Measurements from ENCODE around the gene DENND11.
"Not testable (repeated sequence)": the region's sequence is repeated elsewhere in the genome, so short reads cannot be mapped to it uniquely, and the experiment has no call there.

Gene DENND11

GRCh38 chr7:141689072-141689825 is 12.7 kb downstream of the DENND11 start:
- not testable (repeated sequence) for H4K91ac ChIP-seq (ENCODE audit: low read depth, low read length); H3K27ac ChIP-seq (ENCODE audit: low read depth, low read length); H3K9me3 ChIP-seq (ENCODE audit: insufficient read depth, low read depth, low read length); H3K14ac ChIP-seq (ENCODE audit: low read length); H3K4me2 ChIP-seq (ENCODE audit: low read length); H3K4me1 ChIP-seq (ENCODE audit: control insufficient read depth in 1 of 2, insufficient read depth in 2 of 2, low read length in 2 of 2); H4K8ac ChIP-seq (ENCODE audit: low read depth, low read length); H2BK5ac ChIP-seq (ENCODE audit: low read depth, low read length, poor library complexity); H3K79me2 ChIP-seq (ENCODE audit: control insufficient read depth, insufficient read depth, low read length, poor library complexity); H2BK120ac ChIP-seq (ENCODE audit: insufficient read depth, low read length, poor library complexity); H2AK5ac ChIP-seq (ENCODE audit: low read length); H4K12ac ChIP-seq (ENCODE audit: low read depth, low read length); H3K18ac ChIP-seq (ENCODE audit: low read length); H3K4me3 ChIP-seq (ENCODE audit: low read depth, low read length); H3K4ac ChIP-seq (ENCODE audit: low read depth, low read length); H3K9ac ChIP-seq (ENCODE audit: low read length); H3K79me1 ChIP-seq (ENCODE audit: low read length); DNase-seq; H2AFZ ChIP-seq (ENCODE audit: insufficient read depth, low read length, poor library complexity); H3K23ac ChIP-seq (ENCODE audit: low read length); H2BK12ac ChIP-seq (ENCODE audit: low read length); H3K27me3 ChIP-seq (ENCODE audit: insufficient read depth, low read length)
- no CpG with 5 or more reads among the region's 3 CpGs for WGBS (ENCODE audit: extremely low coverage, insufficient coverage, insufficient read length)
- peaks cover 3 to 11% of the 10 kb centered on the region in 2 experiments for H3K36me3 ChIP-seq (ENCODE audit: control insufficient read depth in 1 of 2, insufficient read depth in 2 of 2, low read length in 2 of 2)

GRCh38 chr7:141688043-141688442 is 13.9 kb downstream of the DENND11 start:
- no peaks in the 10 kb centered on the region for H3K79me1 ChIP-seq (ENCODE audit: low read length)
- no peak overlapping the region for H2AK5ac ChIP-seq (ENCODE audit: low read length)
- no peaks in the 10 kb centered on the region for H3K9me3 ChIP-seq (ENCODE audit: insufficient read depth, low read depth, low read length)
- no peak overlapping the region for H2BK120ac ChIP-seq (ENCODE audit: insufficient read depth, low read length, poor library complexity)
- H2AFZ ChIP-seq (ENCODE audit: insufficient read depth, low read length, poor library complexity), result no peak overlapping the region
- H2BK12ac ChIP-seq (ENCODE audit: low read length), result no peak overlapping the region
- no peak overlapping the region for H3K27ac ChIP-seq (ENCODE audit: low read depth, low read length)
- H4K8ac ChIP-seq (ENCODE audit: low read depth, low read length), result no peak overlapping the region
- no CpG with 5 or more reads among the region's 5 CpGs for WGBS (ENCODE audit: extremely low coverage, insufficient coverage, insufficient read length)
- no peak overlapping the region for H3K18ac ChIP-seq (ENCODE audit: low read length)
- no peak overlapping the region for H3K23ac ChIP-seq (ENCODE audit: low read length)
- no peak overlapping the region for H3K4me2 ChIP-seq (ENCODE audit: low read length)
- H4K91ac ChIP-seq (ENCODE audit: low read depth, low read length), result no peak overlapping the region
- H2BK5ac ChIP-seq (ENCODE audit: low read depth, low read length, poor library complexity), result no peak overlapping the region
- DNase-seq, result no peak
- no peak overlapping the region for H3K14ac ChIP-seq (ENCODE audit: low read length)
- H3K4me3 ChIP-seq (ENCODE audit: low read depth, low read length), result no peak overlapping the region
- H3K36me3 ChIP-seq (ENCODE audit: control insufficient read depth in 1 of 2, insufficient read depth in 2 of 2, low read length in 2 of 2), result peaks cover 5 to 11% of the 10 kb centered on the region in 2 experiments
- no peak overlapping the region for H3K9ac ChIP-seq (ENCODE audit: low read length)
- no peak overlapping the region for H4K12ac ChIP-seq (ENCODE audit: low read depth, low read length)
- H3K79me2 ChIP-seq (ENCODE audit: control insufficient read depth, insufficient read depth, low read length, poor library complexity), result no peaks in the 10 kb centered on the region
- no peak overlapping the region for H3K4ac ChIP-seq (ENCODE audit: low read depth, low read length)
- H3K4me1 ChIP-seq (ENCODE audit: control insufficient read depth in 1 of 2, insufficient read depth in 2 of 2, low read length in 2 of 2), result no peaks in the 10 kb centered on the region
- no peaks in the 10 kb centered on the region for H3K27me3 ChIP-seq (ENCODE audit: insufficient read depth, low read length)

GRCh38 chr7:141686670-141687069 is 15.3 kb downstream of the DENND11 start:
- no peak overlapping the region for H3K14ac ChIP-seq (ENCODE audit: low read length)
- H3K79me2 ChIP-seq (ENCODE audit: control insufficient read depth, insufficient read depth, low read length, poor library complexity), result no peaks in the 10 kb centered on the region
- H3K9me3 ChIP-seq (ENCODE audit: insufficient read depth, low read depth, low read length), result no peaks in the 10 kb centered on the region
- H3K4me3 ChIP-seq (ENCODE audit: low read depth, low read length), result no peak overlapping the region
- no peak overlapping the region for H3K18ac ChIP-seq (ENCODE audit: low read length)
- no peak overlapping the region for H3K23ac ChIP-seq (ENCODE audit: low read length)
- no CpG with 5 or more reads among the region's 6 CpGs for WGBS (ENCODE audit: extremely low coverage, insufficient coverage, insufficient read length)
- H3K4ac ChIP-seq (ENCODE audit: low read depth, low read length), result no peak overlapping the region
- no peak overlapping the region for H4K8ac ChIP-seq (ENCODE audit: low read depth, low read length)
- H3K4me2 ChIP-seq (ENCODE audit: low read length), result no peak overlapping the region
- DNase-seq, result peak; percentile 17 to 63
- H2AFZ ChIP-seq (ENCODE audit: insufficient read depth, low read length, poor library complexity), result no peak overlapping the region
- H3K4me1 ChIP-seq (ENCODE audit: control insufficient read depth in 1 of 2, insufficient read depth in 2 of 2, low read length in 2 of 2), result no peaks in the 10 kb centered on the region
- no peak overlapping the region for H2AK5ac ChIP-seq (ENCODE audit: low read length)
- no peak overlapping the region for H2BK120ac ChIP-seq (ENCODE audit: insufficient read depth, low read length, poor library complexity)
- no peaks in the 10 kb centered on the region for H3K27me3 ChIP-seq (ENCODE audit: insufficient read depth, low read length)
- no peak overlapping the region for H4K12ac ChIP-seq (ENCODE audit: low read depth, low read length)
- H3K36me3 ChIP-seq (ENCODE audit: control insufficient read depth in 1 of 2, insufficient read depth in 2 of 2, low read length in 2 of 2), result peaks cover 5 to 14% of the 10 kb centered on the region in 2 experiments
- H4K91ac ChIP-seq (ENCODE audit: low read depth, low read length), result no peak overlapping the region
- no peaks in the 10 kb centered on the region for H3K79me1 ChIP-seq (ENCODE audit: low read length)
- H3K9ac ChIP-seq (ENCODE audit: low read length), result no peak overlapping the region
- no peak overlapping the region for H2BK12ac ChIP-seq (ENCODE audit: low read length)
- no peak overlapping the region for H2BK5ac ChIP-seq (ENCODE audit: low read depth, low read length, poor library complexity)
- no peak overlapping the region for H3K27ac ChIP-seq (ENCODE audit: low read depth, low read length)

- Histone ChIP-seq H3K79me2 (ENCODE audit: control insufficient read depth, insufficient read depth, low read length, poor library complexity) (no peaks in the 10 kb centered on the region), H4K8ac (ENCODE audit: low read depth, low read length) (no peak overlapping the region), H3K9me3 (ENCODE audit: insufficient read depth, low read depth, low read length) (no peaks in the 10 kb centered on the region), H4K91ac (ENCODE audit: low read depth, low read length) (no peak overlapping the region), H3K4me1 (ENCODE audit: control insufficient read depth in 1 of 2, insufficient read depth in 2 of 2, low read length in 2 of 2) (no peaks in the 10 kb centered on the region), H3K4me2 (ENCODE audit: low read length) (no peak overlapping the region), H3K27ac (ENCODE audit: low read depth, low read length) (no peak overlapping the region), H3K36me3 (ENCODE audit: control insufficient read depth in 1 of 2, insufficient read depth in 2 of 2, low read length in 2 of 2) (peaks cover 5 to 14% of the 10 kb centered on the region in 2 experiments), H3K14ac (ENCODE audit: low read length) (no peak overlapping the region), H3K4ac (ENCODE audit: low read depth, low read length) (no peak overlapping the region), H2BK120ac (ENCODE audit: insufficient read depth, low read length, poor library complexity) (no peak overlapping the region), H3K79me1 (ENCODE audit: low read length) (no peaks in the 10 kb centered on the region), H3K4me3 (ENCODE audit: low read depth, low read length) (no peak overlapping the region), H4K12ac (ENCODE audit: low read depth, low read length) (no peak overlapping the region), H2AK5ac (ENCODE audit: low read length) (no peak overlapping the region), H3K9ac (ENCODE audit: low read length) (no peak overlapping the region), H2AFZ (ENCODE audit: insufficient read depth, low read length, poor library complexity) (no peak overlapping the region), H2BK5ac (ENCODE audit: low read depth, low read length, poor library complexity) (no peak overlapping the region), H3K23ac (ENCODE audit: low read length) (no peak overlapping the region), H3K18ac (ENCODE audit: low read length) (no peak overlapping the region), H2BK12ac (ENCODE audit: low read length) (no peak overlapping the region), H3K27me3 (ENCODE audit: insufficient read depth, low read length) (no peaks in the 10 kb centered on the region)
- DNase-seq, result no peak
- no CpG with 5 or more reads among the region's 3 CpGs for WGBS (ENCODE audit: extremely low coverage, insufficient coverage, insufficient read length)
Measured at GRCh38 chr7:141686074-141686473, 15.9 kb downstream of the DENND11 start.
